Measurements from ENCODE around the gene RAB33A.
"Not testable (repeated sequence)": the region's sequence is repeated elsewhere in the genome, so short reads cannot be mapped to it uniquely, and the experiment has no call there.

RAB33A gene

DNA sequence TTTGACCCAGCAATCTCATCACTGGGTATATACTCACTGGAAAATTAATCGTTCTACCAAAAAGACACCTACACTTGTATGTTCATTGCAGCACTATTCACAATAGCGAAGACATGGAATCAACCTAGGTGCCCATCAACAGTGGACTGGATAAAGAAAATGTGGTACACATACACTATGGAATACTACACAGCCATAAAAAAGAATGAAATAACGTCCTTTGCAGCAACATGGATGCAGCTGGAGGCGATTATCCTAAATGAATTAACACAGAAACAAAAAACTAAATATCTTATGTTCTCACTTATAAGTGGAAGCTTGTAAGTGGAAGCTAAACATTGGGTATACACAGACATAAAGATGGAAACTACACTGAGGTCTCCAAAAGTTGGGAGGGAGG lies 59.4 kb downstream of the RAB33A start:
- not testable (repeated sequence) for H3K4me3 ChIP-seq (ENCODE audit: low read depth, low read length)
